Retinal pigment epithelial cell (primary cell): ENCODE data around the gene CHTF18.

Source experiments
- DNase-seq: peaks from one replicate; pipeline ENCODE4 v3.0.0-alpha.2; 2010; ENCODE audit warnings: low read depth
- H3K4me3 ChIP-seq: 2 replicates; pipeline ENCODE4 v1.5.1; 2011; ENCODE audit warnings: mild to moderate bottlenecking, low read length, control low read depth, moderate library complexity
- TF ChIP-seq, protein P1 (sequence below): conservative IDR thresholded peaks from 2 replicates; pipeline ENCODE4 v1.5.1; 2011; ENCODE audit warnings: low read depth, low read length, control low read depth, inconsistent platforms

CHTF18 gene

DNA sequence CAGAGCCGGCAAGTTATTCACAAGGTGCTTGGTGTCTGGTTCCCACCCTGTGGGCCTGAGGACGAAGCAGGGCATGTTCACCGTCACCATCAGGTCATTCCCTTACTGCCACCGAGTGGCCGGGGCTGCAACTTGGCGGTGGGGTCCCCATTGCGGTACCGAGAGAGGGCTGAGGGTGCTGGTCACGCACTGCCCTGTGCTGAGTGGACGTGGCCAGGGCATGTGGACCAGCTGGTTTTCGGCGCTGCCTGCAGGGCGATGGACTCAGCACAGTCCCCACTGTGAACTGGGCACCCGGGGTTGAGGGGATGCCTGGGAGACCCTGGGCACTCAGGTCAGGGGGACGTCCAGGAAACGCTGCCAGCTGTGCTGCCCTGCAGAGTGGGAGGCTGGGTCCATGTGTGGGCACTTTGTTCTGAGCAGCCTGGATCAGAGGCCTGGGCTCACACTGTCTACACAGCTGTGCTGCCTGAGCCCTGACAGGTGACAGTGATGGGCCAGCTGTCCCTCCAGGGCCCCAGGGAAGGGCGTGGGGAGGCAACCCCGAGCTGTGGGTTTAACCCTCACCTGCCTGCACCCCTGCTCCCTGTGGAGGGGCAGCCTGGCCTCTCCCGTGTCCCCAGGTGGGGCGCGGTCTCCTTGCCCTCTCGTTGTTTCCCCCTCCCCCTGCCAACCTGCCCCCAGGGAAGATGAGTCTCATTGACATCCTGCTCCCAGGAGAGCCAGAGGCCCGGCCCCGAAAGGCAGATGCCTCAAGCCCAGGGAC is 51.4 kb downstream of the CHTF18 start:
- no peak overlapping the region for H3K4me3 ChIP-seq
- TF ChIP-seq, protein P1, sequence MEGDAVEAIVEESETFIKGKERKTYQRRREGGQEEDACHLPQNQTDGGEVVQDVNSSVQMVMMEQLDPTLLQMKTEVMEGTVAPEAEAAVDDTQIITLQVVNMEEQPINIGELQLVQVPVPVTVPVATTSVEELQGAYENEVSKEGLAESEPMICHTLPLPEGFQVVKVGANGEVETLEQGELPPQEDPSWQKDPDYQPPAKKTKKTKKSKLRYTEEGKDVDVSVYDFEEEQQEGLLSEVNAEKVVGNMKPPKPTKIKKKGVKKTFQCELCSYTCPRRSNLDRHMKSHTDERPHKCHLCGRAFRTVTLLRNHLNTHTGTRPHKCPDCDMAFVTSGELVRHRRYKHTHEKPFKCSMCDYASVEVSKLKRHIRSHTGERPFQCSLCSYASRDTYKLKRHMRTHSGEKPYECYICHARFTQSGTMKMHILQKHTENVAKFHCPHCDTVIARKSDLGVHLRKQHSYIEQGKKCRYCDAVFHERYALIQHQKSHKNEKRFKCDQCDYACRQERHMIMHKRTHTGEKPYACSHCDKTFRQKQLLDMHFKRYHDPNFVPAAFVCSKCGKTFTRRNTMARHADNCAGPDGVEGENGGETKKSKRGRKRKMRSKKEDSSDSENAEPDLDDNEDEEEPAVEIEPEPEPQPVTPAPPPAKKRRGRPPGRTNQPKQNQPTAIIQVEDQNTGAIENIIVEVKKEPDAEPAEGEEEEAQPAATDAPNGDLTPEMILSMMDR = no peak
- DNase-seq = no peak

DNA sequence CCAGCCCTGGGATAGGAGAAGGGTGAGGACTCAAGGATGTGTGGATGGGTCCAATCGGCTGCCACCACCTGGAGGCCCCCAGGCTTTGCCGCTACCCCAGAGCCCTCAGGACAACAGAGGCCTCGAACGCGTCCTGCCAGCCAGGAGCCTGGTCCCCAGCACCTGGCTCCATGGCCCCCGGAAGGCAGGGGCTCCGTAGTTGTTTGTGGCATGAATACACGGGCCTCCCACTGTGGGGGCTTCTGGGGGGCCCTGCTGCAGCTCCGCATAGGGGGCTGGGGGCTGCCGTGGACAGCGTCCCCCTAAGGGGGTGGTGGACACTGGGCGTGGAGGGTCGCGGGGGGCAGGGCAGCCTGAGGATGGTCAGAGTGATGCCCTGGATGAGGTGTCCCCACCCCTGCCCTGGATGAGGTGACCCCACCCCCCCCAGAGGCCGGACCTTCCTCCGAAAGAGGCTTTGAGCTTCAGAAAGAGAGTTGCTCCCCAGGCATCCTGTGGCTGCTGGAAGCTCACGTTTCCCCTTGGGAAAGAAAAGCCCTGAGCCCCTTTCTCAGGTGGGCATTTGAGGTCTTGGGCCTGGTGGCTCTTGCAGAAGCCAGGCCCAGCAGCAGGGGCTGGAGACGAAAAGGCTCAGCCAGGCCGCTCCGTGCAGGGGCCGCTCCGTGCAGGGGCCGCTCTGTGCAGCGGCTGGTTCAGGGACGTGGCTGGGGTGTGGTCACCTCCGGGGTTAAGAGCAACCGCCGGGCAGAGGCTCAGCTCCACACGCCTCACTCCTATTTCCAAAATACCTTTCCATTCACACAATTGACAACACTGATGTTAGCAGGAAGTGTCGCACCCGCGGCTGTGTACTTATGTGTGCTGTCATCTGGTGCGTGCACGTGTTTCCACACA is 52.4 kb downstream of the CHTF18 start:
- H3K4me3 ChIP-seq = no peak overlapping the region
- no peak for DNase-seq
- TF ChIP-seq, protein P1 = no peak

DNA sequence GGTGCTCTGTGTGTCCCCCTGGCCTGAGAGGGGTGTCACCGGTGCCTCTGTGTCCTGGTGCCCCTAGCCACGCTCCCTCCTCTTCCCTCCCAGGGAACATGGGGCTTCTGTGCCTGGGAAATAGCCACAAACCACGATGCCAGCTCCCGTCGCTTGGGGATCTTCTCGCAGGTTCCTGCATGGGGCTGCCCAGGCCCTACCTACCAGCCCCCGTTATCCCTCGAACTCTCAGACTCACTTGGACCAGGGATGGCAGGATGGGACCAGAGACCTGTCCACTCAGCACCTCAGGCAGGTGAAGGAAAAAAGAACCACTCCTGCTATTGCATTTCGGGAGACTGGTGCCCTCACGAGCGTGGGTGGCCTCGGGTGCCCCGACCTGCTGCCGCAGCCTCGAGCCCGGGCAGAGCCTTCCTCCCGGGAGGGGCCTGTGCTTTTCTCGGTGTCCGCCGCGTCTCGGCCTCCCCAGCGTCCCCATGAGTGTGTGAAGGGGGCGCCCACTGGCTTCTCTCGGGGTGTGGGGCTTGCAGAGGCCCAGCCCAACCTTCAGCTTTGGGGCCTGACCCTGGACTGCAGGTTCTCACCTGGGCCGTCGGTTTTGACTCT is 53.1 kb downstream of the CHTF18 start:
- DNase-seq = no peak
- no peak overlapping the region for H3K4me3 ChIP-seq
- TF ChIP-seq, protein P1 = no peak

DNA sequence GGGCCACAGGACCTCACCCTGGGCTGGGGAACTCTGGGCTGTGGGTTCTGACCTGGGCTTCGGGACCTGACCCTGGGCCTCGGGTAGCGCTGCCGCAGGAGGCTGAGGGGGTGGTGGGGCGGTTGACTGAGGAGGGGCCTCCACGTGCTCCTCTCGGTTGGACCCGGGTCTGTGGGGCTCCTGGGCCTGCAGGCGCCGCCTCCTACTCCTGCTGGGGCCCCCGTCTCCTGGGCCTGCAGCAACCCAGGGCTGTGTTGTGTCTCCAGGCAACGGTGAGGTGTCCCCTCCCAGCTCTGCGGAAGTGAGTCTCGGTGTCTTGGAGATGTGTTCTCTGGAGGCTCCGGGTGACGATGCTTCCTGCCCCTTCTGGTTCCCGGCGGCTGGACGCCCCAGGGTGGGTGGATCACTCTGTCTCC is 53.6 kb downstream of the CHTF18 start:
- no peak for DNase-seq
- no peak overlapping the region for H3K4me3 ChIP-seq
- TF ChIP-seq, protein P1 = no peak

DNA sequence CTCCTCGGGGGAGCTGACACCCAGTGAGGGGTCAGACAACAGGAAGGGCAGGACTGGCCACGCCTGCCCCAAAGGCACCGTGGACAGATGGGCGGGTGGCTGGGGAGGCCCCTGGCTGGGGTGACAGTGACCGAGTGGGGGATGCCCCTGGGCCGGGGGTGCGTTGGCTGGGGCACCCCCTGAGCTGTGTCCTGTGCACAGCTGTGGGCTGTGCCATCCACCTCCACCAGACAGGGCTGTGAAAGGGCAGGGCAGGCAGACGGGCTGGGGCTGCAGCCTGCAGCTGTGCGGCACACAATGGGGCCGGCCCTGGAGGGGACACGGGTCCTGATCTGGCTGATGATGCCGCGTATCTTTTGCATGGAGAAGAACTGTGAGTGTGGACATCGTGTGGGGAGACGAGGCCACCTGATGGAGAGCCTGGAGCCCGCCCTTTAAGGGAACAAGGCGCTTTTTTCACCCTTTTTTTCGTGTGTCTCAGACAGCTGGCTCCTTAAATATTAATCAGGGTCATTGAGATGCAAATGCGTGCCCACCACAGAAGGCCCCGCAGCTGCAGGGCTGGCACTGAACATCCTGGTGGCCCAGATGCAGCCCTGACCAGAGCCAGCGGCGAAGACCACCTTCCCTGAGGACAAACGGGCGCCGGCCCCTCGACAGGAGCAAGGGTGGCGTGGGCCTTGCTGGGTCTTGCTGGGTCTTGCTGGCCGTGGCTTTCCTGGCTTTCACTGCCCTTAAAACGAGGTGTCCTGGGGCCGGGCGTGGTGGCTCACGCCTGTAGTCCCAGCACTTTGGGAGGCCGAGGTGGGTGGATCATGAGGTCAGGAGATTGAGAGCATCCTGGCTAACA is 54.5 kb downstream of the CHTF18 start:
- DNase-seq = no peak
- no peak overlapping the region for H3K4me3 ChIP-seq
- TF ChIP-seq, protein P1 = no peak

DNA sequence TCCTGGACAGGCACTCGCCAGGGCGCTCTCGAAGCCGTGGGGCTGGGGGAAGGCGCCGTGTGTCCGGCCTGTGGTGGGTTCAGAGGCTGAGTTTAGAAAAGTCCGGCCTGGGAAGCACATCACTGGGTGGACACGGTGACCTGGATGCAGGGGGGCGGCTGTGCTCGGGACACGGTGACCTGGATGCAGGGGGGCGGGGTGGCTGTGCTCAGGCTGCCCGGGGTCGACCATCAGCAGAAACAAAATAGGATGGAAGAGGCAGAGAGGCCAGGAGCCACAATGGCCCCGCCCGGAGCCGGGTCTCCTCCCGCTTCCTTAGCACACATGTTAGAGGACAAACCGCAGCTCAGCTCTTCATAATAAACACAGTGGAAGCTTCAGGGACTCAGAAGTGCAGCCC is 55.4 kb downstream of the CHTF18 start:
- no peak for DNase-seq
- TF ChIP-seq, protein P1 = no peak
- H3K4me3 ChIP-seq = no peak overlapping the region
